Breast epithelium (tissue), 4 donors: ENCODE data around the gene S100A7. TPM values are rescaled to one million over a fixed set of nuclear protein-coding genes. Genes with fewer than 3 reads are reported as not detected.

Source experiments
- DNase-seq, 2 donors: peaks; one replicate each; pipeline ENCODE4 v3.0.0-alpha.2; 2019; ENCODE audit warnings: low spot score in 2 of 2
- H3K27ac ChIP-seq, 2 donors: fragments of 200-600 bp; sonication (generic) in 1 of 2; one replicate each; pipeline ENCODE4 v1.5.1; 2016 to 2019; ENCODE audit warnings: mild to moderate bottlenecking in 1 of 2
- H3K27me3 ChIP-seq, 2 donors: fragments of 200-600 bp; sonication (generic) in 1 of 2; one replicate each; pipeline versions ENCODE4 v1.5.1 to v1.6.0; 2017 to 2019; ENCODE audit warnings: control low read depth in 1 of 2, mild to moderate bottlenecking in 1 of 2
- H3K36me3 ChIP-seq: fragments of 200-600 bp; one replicate; pipeline ENCODE4 v1.5.1; 2019
- H3K4me1 ChIP-seq, 2 donors: fragments of 200-600 bp; sonication (generic); one replicate each; pipeline ENCODE4 v1.5.1; 2016 to 2019; ENCODE audit warnings: control low read depth in 1 of 2
- H3K4me3 ChIP-seq, 3 donors: fragments of 200-600 bp; sonication (generic); 1 replicate in 2 of 3; 2 replicates in 1 of 3; pipeline ENCODE4 v1.5.1; 2016 to 2019; ENCODE audit warnings: mild to moderate bottlenecking in 3 of 3, moderate library complexity in 2 of 3
- H3K9me3 ChIP-seq, 2 donors: fragments of 200-600 bp; sonication (generic) in 1 of 2; one replicate each; pipeline ENCODE4 v1.5.1; 2016 to 2019; ENCODE audit warnings: control low read depth in 1 of 2
- POLR2A ChIP-seq: fragments of 450-650 bp; IDR thresholded peaks from one replicate; pipeline ENCODE4 v1.6.1; 2016; ENCODE audit warnings: antibody characterized with exemption, mild to moderate bottlenecking, moderate library complexity
- POLR2AphosphoS5 ChIP-seq, 3 donors: sonication (generic); formaldehyde crosslinking; IDR thresholded peaks; one replicate each; pipeline ENCODE4 v1.6.1; 2017; ENCODE audit warnings: antibody characterized with exemption in 3 of 3
- intact Hi-C: fragments of 100-400 bp; cut with DNase I; formaldehyde crosslinking; loops from one replicate; pipeline ENCODE4 v1.15.1; 2023; ENCODE audit warnings: low total_unique reads
- total RNA-seq, 3 donors: library from RNA; depleted of rRNA; stranded (reverse); fragments of >200 nt; gene quantifications; one replicate each; pipeline ENCODE4 v1.1.0, GENCODE V29; 2016
- TF ChIP-seq, protein P1 (sequence below), 3 donors: fragments of 450-650 bp; IDR thresholded peaks; one replicate each; pipeline ENCODE4 v1.5.1; 2016 to 2017; ENCODE audit warnings: antibody characterized with exemption in 3 of 3, mild to moderate bottlenecking in 3 of 3, moderate library complexity in 3 of 3

S100A7 gene
- not detected for total RNA-seq

DNA sequence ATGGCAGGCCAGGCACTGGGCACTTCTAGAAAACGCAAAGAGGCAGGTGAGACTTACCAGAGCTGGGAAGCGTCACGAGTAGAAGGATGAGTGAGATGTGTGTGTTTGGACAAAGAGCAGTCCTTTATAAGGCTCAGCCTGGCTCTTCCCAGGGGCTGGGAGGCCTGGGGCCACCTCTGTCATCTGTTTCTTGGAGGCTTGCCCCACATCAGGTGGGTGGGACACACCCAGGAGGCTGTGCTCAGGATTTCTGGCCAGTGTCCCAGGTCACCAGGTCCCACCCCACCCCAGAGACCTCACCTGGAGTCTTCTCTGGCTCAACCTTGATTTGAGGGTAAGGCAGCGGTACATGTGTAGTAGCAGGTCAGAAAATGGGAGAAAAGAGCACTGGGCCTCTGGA, at the start of gene S100A7:
TSS of gene S100A7 (minus strand) at position 101 of the 400 bp plus-strand sequence. CDS start 1,638 bp downstream, outside the sequence.
- H3K4me3 ChIP-seq, result no peak within 1 kb of the TSS
- H3K9me3 ChIP-seq, result no peaks in the 10 kb centered on the region
- TF ChIP-seq, protein P1, sequence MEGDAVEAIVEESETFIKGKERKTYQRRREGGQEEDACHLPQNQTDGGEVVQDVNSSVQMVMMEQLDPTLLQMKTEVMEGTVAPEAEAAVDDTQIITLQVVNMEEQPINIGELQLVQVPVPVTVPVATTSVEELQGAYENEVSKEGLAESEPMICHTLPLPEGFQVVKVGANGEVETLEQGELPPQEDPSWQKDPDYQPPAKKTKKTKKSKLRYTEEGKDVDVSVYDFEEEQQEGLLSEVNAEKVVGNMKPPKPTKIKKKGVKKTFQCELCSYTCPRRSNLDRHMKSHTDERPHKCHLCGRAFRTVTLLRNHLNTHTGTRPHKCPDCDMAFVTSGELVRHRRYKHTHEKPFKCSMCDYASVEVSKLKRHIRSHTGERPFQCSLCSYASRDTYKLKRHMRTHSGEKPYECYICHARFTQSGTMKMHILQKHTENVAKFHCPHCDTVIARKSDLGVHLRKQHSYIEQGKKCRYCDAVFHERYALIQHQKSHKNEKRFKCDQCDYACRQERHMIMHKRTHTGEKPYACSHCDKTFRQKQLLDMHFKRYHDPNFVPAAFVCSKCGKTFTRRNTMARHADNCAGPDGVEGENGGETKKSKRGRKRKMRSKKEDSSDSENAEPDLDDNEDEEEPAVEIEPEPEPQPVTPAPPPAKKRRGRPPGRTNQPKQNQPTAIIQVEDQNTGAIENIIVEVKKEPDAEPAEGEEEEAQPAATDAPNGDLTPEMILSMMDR (IDR thresholded peaks at IDR 0.05), result no peak
- TF ChIP-seq POLR2A (no peak), POLR2AphosphoS5 (IDR thresholded peaks at IDR 0.05) (no peak)
- H3K27ac ChIP-seq, result no peak within 1 kb of the TSS
- DNase-seq, result no peak
- intact Hi-C loops, result no loop called here
- no peaks in the 10 kb centered on the region for H3K4me1 ChIP-seq
- H3K36me3 ChIP-seq, result no peaks in the 10 kb centered on the region
- H3K27me3 ChIP-seq, result no peaks in the 10 kb centered on the region

- no peak overlapping the region for H3K4me3 ChIP-seq
- intact Hi-C loops, result loop anchor here (5.0 kb wide), 1 partner anchor 257 kb away; no protein-coding TSS in a partner anchor
- no peaks in the 10 kb centered on the region for H3K36me3 ChIP-seq
- H3K27me3 ChIP-seq, result no peaks in the 10 kb centered on the region
- TF ChIP-seq, protein P1 (IDR thresholded peaks at IDR 0.05), result peak in 1 of 3 donors; percentile 36
- TF ChIP-seq POLR2A (no peak), POLR2AphosphoS5 (IDR thresholded peaks at IDR 0.05) (no peak)
- H3K4me1 ChIP-seq, result peaks cover 0 to 9% of the 10 kb centered on the region in 2 donors
- no peak overlapping the region for H3K27ac ChIP-seq
- no peak for DNase-seq
- no peaks in the 10 kb centered on the region for H3K9me3 ChIP-seq
Observed at GRCh38 chr1:153509729-153510354, 49.4 kb upstream of the S100A7 start.

- Histone ChIP-seq H3K27ac (no peak overlapping the region), H3K36me3 (no peaks in the 10 kb centered on the region), H3K9me3 (no peaks in the 10 kb centered on the region), H3K4me1 (peaks cover 0 to 9% of the 10 kb centered on the region in 2 donors), H3K27me3 (no peaks in the 10 kb centered on the region), H3K4me3 (no peak overlapping the region)
- TF ChIP-seq POLR2AphosphoS5 (IDR thresholded peaks at IDR 0.05), result no peak
- TF ChIP-seq, protein P1 (IDR thresholded peaks at IDR 0.05), result no peak
- no peak for TF ChIP-seq POLR2A
- DNase-seq, result no peak
- intact Hi-C loops, result no loop called here
Observed at GRCh38 chr1:153509036-153509435, 48.6 kb upstream of the S100A7 start.

GRCh38 chr1:153507926-153508583, 47.6 kb upstream of the S100A7 start:
- no peaks in the 10 kb centered on the region for H3K27me3 ChIP-seq
- peak overlapping the region; percentile 77 to 86 for H3K27ac ChIP-seq
- TF ChIP-seq POLR2AphosphoS5 (IDR thresholded peaks at IDR 0.05) (no peak), POLR2A (no peak)
- TF ChIP-seq, protein P1 (IDR thresholded peaks at IDR 0.05), result no peak
- no peak for DNase-seq
- peaks cover 0 to 9% of the 10 kb centered on the region in 2 donors for H3K4me1 ChIP-seq
- no peaks in the 10 kb centered on the region for H3K36me3 ChIP-seq
- no peaks in the 10 kb centered on the region for H3K9me3 ChIP-seq
- intact Hi-C loops, result no loop called here
- no peak overlapping the region for H3K4me3 ChIP-seq

DNA sequence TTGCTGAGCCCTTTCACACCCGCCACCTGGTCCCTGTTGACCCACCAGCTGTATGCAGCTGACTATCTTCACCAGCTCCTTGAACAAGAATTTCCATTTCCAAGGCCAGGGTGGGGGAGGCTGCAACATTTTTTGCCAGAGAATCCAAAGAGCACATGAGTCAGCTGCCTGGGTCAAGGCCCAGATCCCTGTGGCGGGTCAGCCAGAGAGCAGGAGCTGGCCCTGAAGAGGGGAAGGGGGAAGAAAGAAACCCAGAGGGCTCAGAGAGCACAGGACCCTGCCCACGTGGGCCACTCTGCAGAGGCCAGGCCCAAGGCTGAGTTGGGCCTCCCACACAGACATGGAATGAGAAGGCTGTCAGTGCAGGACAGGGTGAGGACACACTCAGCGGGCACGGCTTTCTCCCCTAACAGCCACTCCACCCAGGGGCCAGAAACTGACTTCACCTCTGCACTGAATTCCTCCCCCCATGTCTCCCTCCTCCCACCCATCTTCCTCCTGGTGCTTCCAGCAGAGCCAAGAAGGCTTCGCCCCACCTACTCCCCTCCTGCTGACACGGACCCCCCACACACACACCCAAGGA, 46.5 kb upstream of the S100A7 start:
- Histone ChIP-seq H3K4me1 (peaks cover 0 to 9% of the 10 kb centered on the region in 2 donors), H3K9me3 (no peaks in the 10 kb centered on the region), H3K27ac (peak overlapping the region; percentile 77 to 86), H3K27me3 (no peaks in the 10 kb centered on the region), H3K4me3 (peak overlapping the region in 2 of 3 donors; percentile 1 to 9), H3K36me3 (no peaks in the 10 kb centered on the region)
- peak in 1 of 2 donors; percentile 77 for DNase-seq
- intact Hi-C loops, result no loop called here
- TF ChIP-seq POLR2AphosphoS5 (IDR thresholded peaks at IDR 0.05), result peak in 2 of 3 donors; percentile 30 to 36
- no peak for TF ChIP-seq POLR2A
- TF ChIP-seq, protein P1 (IDR thresholded peaks at IDR 0.05), result no peak
